HUES6 (cell line): ENCODE measurements around the gene FCMR.
A peak's percentile ranks its signal among the peaks of the same experiment; 100 is the strongest.

Experiments
- H3K27ac ChIP-seq: 2 replicates; pipeline ENCODE4 v1.7.0; 2013; ENCODE audit warnings: low read depth, mild to moderate bottlenecking, low read length, inconsistent platforms
- H3K27me3 ChIP-seq: 2 replicates; pipeline ENCODE4 v1.6.1; 2013; ENCODE audit warnings: low read length; ENCODE audit not compliant: control insufficient read depth, insufficient read depth
- H3K36me3 ChIP-seq: 2 replicates; pipeline ENCODE4 v1.6.1; 2013; ENCODE audit warnings: low read length; ENCODE audit not compliant: control insufficient read depth, insufficient read depth
- H3K4me1 ChIP-seq: 2 replicates; pipeline ENCODE4 v1.6.1; 2013; ENCODE audit warnings: low read length; ENCODE audit not compliant: control insufficient read depth, insufficient read depth
- H3K4me3 ChIP-seq: 2 replicates; pipeline ENCODE4 v1.5.1; 2013; ENCODE audit warnings: low read depth, low read length
- H3K9ac ChIP-seq: one replicate; pipeline ENCODE4 v1.6.1; 2013; ENCODE audit warnings: mild to moderate bottlenecking, low read length
- H3K9me3 ChIP-seq: 2 replicates; pipeline ENCODE4 v1.6.1; 2013; ENCODE audit warnings: low read depth, low read length; ENCODE audit not compliant: control insufficient read depth, insufficient read depth

FCMR gene

DNA sequence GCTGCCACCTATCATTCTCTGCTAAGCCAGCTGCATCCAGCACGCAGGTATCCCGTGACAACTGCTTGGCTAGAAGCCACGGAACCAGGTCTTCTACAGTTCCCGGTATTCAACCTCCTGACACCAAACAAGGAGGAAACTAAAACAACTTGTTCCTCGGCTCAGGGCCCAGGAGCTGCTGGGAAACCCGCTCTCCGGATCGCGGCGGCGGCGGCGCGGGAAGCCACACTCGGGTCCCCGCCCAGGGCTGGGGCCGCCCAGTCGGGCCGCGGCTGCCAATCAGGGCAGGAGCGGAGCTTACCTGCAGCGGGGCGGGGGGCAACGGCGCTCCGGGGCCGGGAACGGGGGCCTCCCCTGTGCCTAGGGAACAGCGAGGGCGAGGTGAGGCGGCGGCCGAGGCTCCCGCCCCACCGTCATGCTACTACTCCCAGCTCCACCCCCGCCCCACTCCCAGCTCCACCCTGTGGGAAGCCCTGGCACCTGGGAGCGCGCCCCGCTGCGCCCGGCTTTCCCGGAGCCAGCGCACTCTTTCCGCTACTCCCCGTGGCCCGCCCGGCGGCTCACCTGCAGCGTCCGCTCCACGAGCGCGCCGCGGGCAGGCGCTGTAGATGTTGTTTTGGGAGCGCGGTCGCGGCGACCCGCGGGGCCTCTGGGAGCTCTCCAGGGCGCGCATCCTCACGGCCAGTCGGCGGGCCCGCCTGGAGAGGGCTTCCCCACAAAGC lies 12.4 kb downstream of the FCMR start:
- no peaks in the 10 kb centered on the region for H3K36me3 ChIP-seq
- H3K4me3 ChIP-seq, result peak overlapping the region; percentile 69
- H3K4me1 ChIP-seq, result peaks cover 15% of the 10 kb centered on the region
- no peak overlapping the region for H3K27ac ChIP-seq
- H3K9me3 ChIP-seq, result no peaks in the 10 kb centered on the region
- H3K9ac ChIP-seq, result peak overlapping the region; percentile 14
- H3K27me3 ChIP-seq, result peaks cover 54% of the 10 kb centered on the region

DNA sequence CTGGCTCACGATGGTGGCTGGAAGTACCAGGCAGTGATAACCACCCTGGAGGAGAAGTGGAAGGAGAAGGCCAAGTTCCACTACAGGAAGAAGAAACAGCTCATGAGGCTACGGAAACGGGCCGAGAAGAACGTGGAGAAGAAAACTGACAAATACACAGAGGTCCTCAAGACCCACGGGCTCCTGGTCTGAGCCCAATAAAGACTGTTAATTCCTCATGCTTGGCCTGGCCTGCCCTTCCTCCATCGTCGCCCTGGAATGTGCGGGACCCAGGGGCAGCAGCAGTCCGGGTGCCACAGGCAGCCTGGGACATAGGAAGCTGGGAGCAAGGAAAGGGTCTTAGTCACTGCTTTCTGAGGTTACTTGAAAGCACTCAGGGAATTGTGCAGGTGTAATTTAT lies 13.7 kb downstream of the FCMR start:
- Histone ChIP-seq H3K4me3 (no peak overlapping the region), H3K9me3 (no peaks in the 10 kb centered on the region), H3K27ac (no peak overlapping the region), H3K27me3 (peaks cover 44% of the 10 kb centered on the region), H3K9ac (no peak overlapping the region), H3K36me3 (no peaks in the 10 kb centered on the region), H3K4me1 (peaks cover 15% of the 10 kb centered on the region)

DNA sequence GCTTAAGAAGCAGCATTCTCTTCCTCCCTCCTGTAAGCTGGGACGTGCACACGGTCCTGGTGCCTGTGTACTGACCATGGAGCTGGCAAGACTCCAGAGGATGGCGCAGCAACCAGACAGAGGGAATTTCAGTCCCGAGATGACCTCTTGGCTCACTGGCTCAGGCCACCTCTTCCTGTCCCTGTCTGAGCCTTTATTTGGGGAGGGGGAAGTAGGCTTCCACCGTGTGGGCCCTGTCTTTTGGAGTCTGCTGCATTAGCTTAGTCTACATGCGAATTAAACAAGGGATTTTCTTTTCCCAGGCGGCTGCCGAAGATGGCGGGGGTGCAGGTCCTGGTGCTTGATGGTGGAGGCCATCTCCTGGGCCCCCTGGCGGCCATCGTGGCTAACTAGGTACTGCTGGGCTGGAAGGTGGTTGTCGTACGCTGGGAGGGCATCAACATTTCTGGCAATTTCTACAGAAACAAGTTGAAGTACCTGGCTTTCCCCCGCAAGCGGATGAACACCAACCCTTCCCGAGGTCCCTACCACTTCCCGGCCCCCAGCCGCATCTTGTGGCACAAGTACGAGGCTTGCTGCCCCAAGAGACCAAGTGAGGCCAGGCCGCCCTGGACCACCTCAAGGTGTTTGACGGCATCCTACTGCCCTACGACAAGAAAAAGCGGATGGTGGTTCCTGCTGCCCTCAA lies 14.3 kb downstream of the FCMR start:
- H3K4me1 ChIP-seq, result peaks cover 15% of the 10 kb centered on the region
- H3K27ac ChIP-seq, result no peak overlapping the region
- no peaks in the 10 kb centered on the region for H3K36me3 ChIP-seq

DNA sequence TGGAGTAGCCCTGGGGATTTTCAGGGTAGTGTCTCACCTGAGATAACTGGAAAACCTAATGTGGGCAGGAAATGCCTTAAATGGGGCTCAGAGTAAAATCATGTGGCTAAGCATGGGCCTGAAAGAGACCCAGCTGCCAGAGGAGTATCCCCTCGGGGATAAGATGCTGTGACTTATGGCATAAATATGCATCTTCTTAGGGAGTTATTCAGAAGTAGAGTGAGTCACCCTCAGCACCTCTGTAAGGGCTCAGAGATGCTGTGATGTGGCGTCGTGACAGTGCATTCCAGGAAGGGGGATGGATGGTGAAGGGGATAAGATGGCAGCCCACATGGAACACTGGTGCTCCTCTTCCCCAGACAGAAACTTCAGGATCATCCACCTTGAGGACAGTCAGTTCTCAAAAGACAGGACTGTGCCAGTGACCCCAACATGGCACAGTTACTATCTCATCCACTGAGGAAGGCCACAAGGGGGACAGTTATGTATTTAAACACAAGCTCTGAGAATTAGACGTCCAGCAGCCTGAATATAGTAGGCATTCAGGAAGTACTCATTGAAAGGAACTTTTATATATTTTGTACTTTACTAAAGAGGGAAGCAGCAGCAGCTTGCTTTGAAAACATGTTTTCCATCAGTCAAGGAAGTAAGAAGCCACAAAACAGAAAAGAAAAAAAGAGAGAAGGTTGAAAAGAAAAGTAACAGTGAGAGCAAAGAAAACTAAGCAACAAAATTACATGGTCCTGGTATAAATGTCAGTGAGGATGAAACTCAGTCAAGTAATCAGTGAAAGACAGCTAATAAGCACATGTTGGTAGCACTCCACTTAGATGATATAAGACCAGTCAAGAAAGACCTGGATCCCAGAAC lies 16.2 kb downstream of the FCMR start:
- no peak overlapping the region for H3K4me3 ChIP-seq
- peaks cover 35% of the 10 kb centered on the region for H3K27me3 ChIP-seq
- no peaks in the 10 kb centered on the region for H3K9me3 ChIP-seq
- H3K4me1 ChIP-seq, result peaks cover 15% of the 10 kb centered on the region
- no peak overlapping the region for H3K9ac ChIP-seq
- no peak overlapping the region for H3K27ac ChIP-seq
- H3K36me3 ChIP-seq, result no peaks in the 10 kb centered on the region

More for the DNA sequence above, 14.3 kb downstream of the FCMR start:
- no peaks in the 10 kb centered on the region for H3K9me3 ChIP-seq
- H3K9ac ChIP-seq, result no peak overlapping the region
- no peak overlapping the region for H3K4me3 ChIP-seq
- H3K27me3 ChIP-seq, result peaks cover 40% of the 10 kb centered on the region

DNA sequence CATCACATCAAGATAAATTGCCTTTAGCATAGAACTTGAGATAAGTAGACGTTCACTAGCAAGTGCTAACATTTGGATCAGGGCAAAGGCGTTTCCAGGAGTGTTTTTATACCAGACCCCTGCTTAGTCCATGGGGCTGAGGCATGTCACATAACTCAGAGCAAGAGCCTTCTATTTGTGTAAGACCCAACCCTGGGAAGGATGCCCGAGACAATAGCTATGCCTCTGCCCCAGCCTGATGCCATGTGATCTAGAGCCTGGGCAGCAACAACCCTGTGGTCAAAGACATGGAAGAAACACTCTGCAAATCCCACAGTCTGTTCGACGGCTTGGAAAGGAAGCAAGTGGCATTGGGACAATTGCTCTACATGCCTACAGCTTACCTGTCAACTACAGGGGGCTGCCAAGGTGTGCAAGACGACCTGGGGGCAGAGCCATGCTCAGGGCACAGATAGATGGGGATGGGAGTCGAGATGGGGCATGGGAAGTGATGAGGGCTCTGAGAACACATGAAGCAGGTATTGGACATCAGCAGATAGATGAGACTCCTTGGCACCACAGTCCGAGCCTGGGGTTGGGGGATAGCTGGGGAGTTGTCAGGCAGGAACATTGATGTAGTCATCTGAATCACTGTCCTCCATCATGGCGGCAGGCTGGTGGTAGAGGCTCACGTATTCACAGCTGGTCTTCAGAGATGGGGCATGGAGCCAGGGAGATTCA lies 17.2 kb downstream of the FCMR start:
- no peak overlapping the region for H3K27ac ChIP-seq
- peaks cover 26% of the 10 kb centered on the region for H3K27me3 ChIP-seq
- no peak overlapping the region for H3K9ac ChIP-seq
- H3K4me1 ChIP-seq, result peaks cover 8% of the 10 kb centered on the region
- no peak overlapping the region for H3K4me3 ChIP-seq
- H3K36me3 ChIP-seq, result no peaks in the 10 kb centered on the region
- no peaks in the 10 kb centered on the region for H3K9me3 ChIP-seq

DNA sequence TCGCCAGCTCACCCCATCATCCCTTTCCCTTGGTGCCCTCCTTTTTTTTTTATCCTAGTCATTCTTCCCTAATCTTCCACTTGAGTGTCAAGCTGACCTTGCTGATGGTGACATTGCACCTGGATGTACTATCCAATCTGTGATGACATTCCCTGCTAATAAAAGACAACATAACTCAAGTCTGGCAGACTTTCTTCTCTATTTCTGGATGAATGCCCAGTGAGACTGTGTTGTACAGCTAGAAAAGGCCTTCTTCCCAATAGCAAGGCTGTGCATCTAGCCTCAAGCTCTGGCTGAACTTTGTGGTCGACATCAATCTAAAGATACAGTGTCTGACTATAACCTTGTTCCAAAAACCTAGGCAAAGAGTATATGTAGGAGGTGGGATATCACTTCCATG lies 18.1 kb downstream of the FCMR start:
- Histone ChIP-seq H3K36me3 (no peaks in the 10 kb centered on the region), H3K9ac (no peak overlapping the region), H3K4me3 (no peak overlapping the region), H3K9me3 (no peaks in the 10 kb centered on the region), H3K4me1 (peaks cover 4% of the 10 kb centered on the region), H3K27ac (no peak overlapping the region), H3K27me3 (peaks cover 20% of the 10 kb centered on the region)

DNA sequence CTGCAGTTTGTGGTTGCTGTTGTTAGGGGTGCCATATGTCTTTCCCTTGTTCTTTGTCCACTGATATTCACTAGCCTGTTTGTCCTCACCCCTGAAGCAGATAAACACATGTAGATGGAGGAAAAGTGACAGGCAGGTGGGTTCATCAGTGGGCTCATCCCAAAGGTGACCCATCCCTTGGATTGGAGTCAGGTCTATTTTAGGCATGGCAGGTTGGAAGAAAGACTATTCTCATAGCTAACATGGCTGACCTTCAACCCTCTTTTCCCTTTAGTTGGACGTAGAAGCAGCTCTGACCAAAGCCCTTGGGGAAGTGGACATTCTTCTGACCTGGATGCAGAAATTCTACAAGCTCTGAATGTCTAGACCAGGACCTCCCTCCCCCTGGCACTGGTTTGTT lies 19.0 kb downstream of the FCMR start:
- Histone ChIP-seq H3K36me3 (no peaks in the 10 kb centered on the region), H3K4me3 (no peak overlapping the region), H3K9me3 (no peaks in the 10 kb centered on the region), H3K27me3 (peaks cover 10% of the 10 kb centered on the region), H3K27ac (no peak overlapping the region), H3K9ac (no peak overlapping the region), H3K4me1 (peaks cover 4% of the 10 kb centered on the region)

DNA sequence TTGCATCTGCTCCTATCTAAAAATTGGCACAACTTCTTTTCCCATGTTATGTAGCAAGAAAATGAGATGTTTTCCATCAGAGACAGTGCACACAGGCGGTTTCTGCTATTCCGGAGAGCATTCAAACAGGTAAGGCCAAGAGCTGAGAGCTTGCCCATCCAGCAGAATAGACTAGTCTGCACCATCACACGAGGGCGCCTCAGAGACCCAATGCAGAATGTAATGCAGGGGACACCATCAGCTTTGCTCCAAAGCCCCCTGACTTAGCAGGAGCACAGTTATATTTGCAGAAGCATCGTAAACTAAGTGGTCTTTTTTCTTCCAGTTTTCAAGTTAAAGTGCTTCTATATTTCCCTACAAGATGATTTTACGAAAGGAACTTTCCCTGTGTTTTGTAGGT lies 19.8 kb downstream of the FCMR start:
- no peaks in the 10 kb centered on the region for H3K36me3 ChIP-seq
- 0 out of 2 replicates have a peak, but pooled peaks cover 2% of the 10 kb centered on the region for H3K27me3 ChIP-seq
- H3K27ac ChIP-seq, result no peak overlapping the region
- H3K9ac ChIP-seq, result no peak overlapping the region
- H3K9me3 ChIP-seq, result no peaks in the 10 kb centered on the region
- H3K4me1 ChIP-seq, result no peaks in the 10 kb centered on the region
- no peak overlapping the region for H3K4me3 ChIP-seq

DNA sequence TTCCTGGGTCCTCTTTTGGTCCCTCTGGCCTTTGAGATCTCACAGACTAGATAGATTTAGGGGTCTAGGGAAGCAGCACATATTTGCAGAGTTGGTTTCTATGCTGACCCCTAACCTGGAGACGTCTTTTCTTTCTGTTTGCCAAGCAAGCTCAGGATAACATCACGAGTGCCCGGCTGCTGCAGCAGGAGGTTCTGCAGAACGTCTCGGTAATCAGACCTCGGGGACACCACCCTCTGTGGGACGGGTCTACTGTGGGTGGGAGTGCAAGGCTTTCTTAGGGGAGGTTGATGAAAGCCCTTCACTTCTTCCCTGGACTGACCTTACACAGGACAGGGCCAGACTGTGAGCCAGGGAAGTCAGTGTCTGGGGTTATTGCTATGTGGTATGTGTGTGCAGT lies 21.6 kb downstream of the FCMR start:
- Histone ChIP-seq H3K27ac (no peak overlapping the region), H3K36me3 (no peaks in the 10 kb centered on the region), H3K4me3 (no peak overlapping the region), H3K9ac (no peak overlapping the region), H3K27me3 (0 out of 2 replicates have a peak, but pooled peaks cover 2% of the 10 kb centered on the region), H3K9me3 (no peaks in the 10 kb centered on the region), H3K4me1 (peaks cover 7% of the 10 kb centered on the region; the same call in 1 of the 2 replicates)

DNA sequence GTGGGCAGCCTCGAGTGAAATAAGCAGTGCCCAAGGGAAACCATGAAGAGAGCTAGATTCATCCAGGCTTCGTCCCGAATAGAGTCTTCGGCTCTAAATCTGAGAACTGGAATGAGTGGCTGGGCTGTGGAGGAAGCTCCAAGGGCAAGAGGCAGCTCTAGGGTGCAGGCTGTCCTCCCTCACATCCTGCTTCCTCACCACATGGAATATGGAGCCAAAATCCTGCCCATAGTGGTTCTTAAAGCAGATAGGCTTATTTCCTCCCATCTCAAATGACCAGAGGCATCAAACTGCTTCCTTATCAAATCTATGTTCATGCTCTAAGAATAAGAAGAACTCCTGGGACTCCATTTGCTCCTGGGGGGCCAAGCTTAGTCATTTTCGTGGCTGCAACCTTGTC lies 22.0 kb downstream of the FCMR start:
- H3K27me3 ChIP-seq, result 0 out of 2 replicates have a peak, but pooled peaks cover 2% of the 10 kb centered on the region
- no peak overlapping the region for H3K27ac ChIP-seq
- H3K9ac ChIP-seq, result no peak overlapping the region
- no peak overlapping the region for H3K4me3 ChIP-seq
- no peaks in the 10 kb centered on the region for H3K36me3 ChIP-seq
- no peaks in the 10 kb centered on the region for H3K9me3 ChIP-seq
- H3K4me1 ChIP-seq, result peaks cover 9% of the 10 kb centered on the region; the same call in 1 of the 2 replicates
